Astrocyte (in vitro differentiated cells and primary cell): Measurements from ENCODE around the gene NHLRC3. TPM values are rescaled to one million over a fixed set of nuclear protein-coding genes. Genes with fewer than 3 reads are reported as not detected.

Experiments
- DNase-seq: peaks from one replicate; pipeline ENCODE4 v3.0.0-alpha.2; 2010; ENCODE audit warnings: low read depth
- FAIRE-seq: peaks from 2 replicates; lab custom pipeline; 2011; peaks lifted over from hg19 to GRCh38; lab: Jason Lieb, UNC
- H2AFZ ChIP-seq: 2 replicates; pipeline ENCODE4 v1.6.0; 2012; ENCODE audit warnings: low read depth, low read length, inconsistent platforms
- H3K27ac ChIP-seq: 2 replicates; pipeline ENCODE4 v1.5.1; 2011; ENCODE audit warnings: low read depth, low read length, inconsistent platforms
- H3K27me3 ChIP-seq: 2 replicates; pipeline ENCODE4 v1.6.0; 2011; ENCODE audit warnings: low read length, inconsistent platforms; ENCODE audit not compliant: insufficient read depth
- H3K36me3 ChIP-seq: 2 replicates; pipeline ENCODE4 v1.5.1; 2011; ENCODE audit warnings: low read length, inconsistent platforms; ENCODE audit not compliant: insufficient read depth
- H3K4me1 ChIP-seq: 2 replicates; pipeline ENCODE4 v1.5.1; 2011; ENCODE audit warnings: low read length, inconsistent platforms; ENCODE audit not compliant: insufficient read depth
- H3K4me2 ChIP-seq: 2 replicates; pipeline ENCODE4 v1.6.0; 2012; ENCODE audit warnings: low read length, inconsistent platforms
- H3K4me3 ChIP-seq: 2 replicates; pipeline ENCODE4 v1.5.1; 2011; ENCODE audit warnings: low read depth, mild to moderate bottlenecking, low read length, inconsistent platforms; ENCODE audit not compliant: insufficient read depth
- H3K79me2 ChIP-seq: 2 replicates; pipeline ENCODE4 v1.6.0; 2012; ENCODE audit warnings: mild to moderate bottlenecking, low read length, inconsistent platforms; ENCODE audit not compliant: insufficient read depth
- H3K9ac ChIP-seq: 2 replicates; pipeline ENCODE4 v1.6.0; 2012; ENCODE audit warnings: mild to moderate bottlenecking, low read length, inconsistent platforms
- H3K9me3 ChIP-seq: 2 replicates; pipeline ENCODE4 v1.5.1; 2012; ENCODE audit warnings: low read depth, mild to moderate bottlenecking, low read length, inconsistent platforms; ENCODE audit not compliant: insufficient read depth
- H4K20me1 ChIP-seq: 2 replicates; pipeline ENCODE4 v1.6.0; 2012; ENCODE audit warnings: low read length, inconsistent platforms; ENCODE audit not compliant: insufficient read depth
- H3K27ac Mint-ChIP-seq: one replicate; pipeline ENCODE4 v1.8.0; 2021; ENCODE audit warnings: mild to moderate bottlenecking, mixed read lengths; ENCODE audit not compliant: unreplicated experiment
- H3K27me3 Mint-ChIP-seq: one replicate; pipeline ENCODE4 v1.8.0; 2021; ENCODE audit warnings: low read depth, mixed read lengths; ENCODE audit not compliant: unreplicated experiment
- H3K36me3 Mint-ChIP-seq: one replicate; pipeline ENCODE4 v1.8.0; 2021; ENCODE audit warnings: low read depth, mixed read lengths; ENCODE audit not compliant: unreplicated experiment
- H3K4me1 Mint-ChIP-seq: one replicate; pipeline ENCODE4 v1.8.0; 2021; ENCODE audit warnings: low read depth, mixed read lengths; ENCODE audit not compliant: unreplicated experiment
- H3K4me3 Mint-ChIP-seq: one replicate; pipeline ENCODE4 v1.8.0; 2021; ENCODE audit warnings: mild to moderate bottlenecking, moderate library complexity, mixed read lengths; ENCODE audit not compliant: unreplicated experiment
- H3K9me3 Mint-ChIP-seq: one replicate; pipeline ENCODE4 v1.8.0; 2021; ENCODE audit warnings: mild to moderate bottlenecking, mixed read lengths; ENCODE audit not compliant: unreplicated experiment
- CTCF ChIP-seq: IDR thresholded peaks from 2 replicates; pipeline ENCODE4 v1.5.1; 2011; ENCODE audit warnings: low read depth, mild to moderate bottlenecking, inconsistent platforms, low read length, moderate library complexity; ENCODE audit not compliant: insufficient read depth
- EZH2 ChIP-seq: IDR thresholded peaks from 2 replicates; pipeline ENCODE4 v1.6.1; 2012; ENCODE audit warnings: mild to moderate bottlenecking, low read length, inconsistent platforms; ENCODE audit not compliant: insufficient read depth
- total RNA-seq: library from RNA; stranded (reverse); gene quantifications from 2 replicates; pipeline ENCODE4 v1.2.1, GENCODE V29; 2021

NHLRC3 gene
- total RNA-seq, 1 donor from 2014 or later, result 8.2 TPM

GRCh38 chr13:39035204-39035603 lies 3.1 kb upstream of the NHLRC3 start:
- Histone ChIP-seq H3K9me3 (no peaks in the 10 kb centered on the region), H3K79me2 (peaks cover 79% of the 10 kb centered on the region), H2AFZ (no peak overlapping the region), H3K27me3 (no peaks in the 10 kb centered on the region), H3K9ac (peak overlapping the region; percentile 87), H3K4me1 (peaks cover 3% of the 10 kb centered on the region), H4K20me1 (peaks cover 30% of the 10 kb centered on the region), H3K36me3 (no peaks in the 10 kb centered on the region), H3K4me2 (peak overlapping the region; percentile 98), H3K4me3 (peak overlapping the region; percentile 96), H3K27ac (no peak overlapping the region)
- TF ChIP-seq CTCF (no peak), EZH2 (no peak)
- Mint-ChIP-seq H3K36me3 (no peaks in the 10 kb centered on the region), H3K4me3 (peak overlapping the region; percentile 91), H3K9me3 (no peaks in the 10 kb centered on the region), H3K27ac (no peak overlapping the region), H3K27me3 (no peaks in the 10 kb centered on the region), H3K4me1 (peaks cover 14% of the 10 kb centered on the region)
- DNase-seq (no peak), FAIRE-seq (no peak)

- H3K4me3 Mint-ChIP-seq, result peak overlapping the region; percentile 91
- Histone ChIP-seq H3K27me3 (no peaks in the 10 kb centered on the region), H3K27ac (no peak overlapping the region), H4K20me1 (peaks cover 30% of the 10 kb centered on the region), H3K79me2 (peaks cover 78% of the 10 kb centered on the region), H3K9ac (peak overlapping the region; percentile 87), H2AFZ (no peak overlapping the region), H3K36me3 (no peaks in the 10 kb centered on the region), H3K4me2 (peak overlapping the region; percentile 98), H3K9me3 (no peaks in the 10 kb centered on the region), H3K4me1 (peaks cover 3% of the 10 kb centered on the region), H3K4me3 (peak overlapping the region; percentile 96)
- H3K9me3 Mint-ChIP-seq, result no peaks in the 10 kb centered on the region
- FAIRE-seq (no peak), DNase-seq (no peak)
- no peak for TF ChIP-seq EZH2
- TF ChIP-seq CTCF, result no peak
- peak overlapping the region; percentile 49 for H3K27ac Mint-ChIP-seq
- peaks cover 14% of the 10 kb centered on the region for H3K4me1 Mint-ChIP-seq
- H3K36me3 Mint-ChIP-seq, result no peaks in the 10 kb centered on the region
- H3K27me3 Mint-ChIP-seq, result no peaks in the 10 kb centered on the region
These were observed 2.5 kb upstream of the NHLRC3 start for GRCh38 chr13:39035799-39036198.

- no peaks in the 10 kb centered on the region for H3K9me3 ChIP-seq
- H3K36me3 ChIP-seq, result no peaks in the 10 kb centered on the region
- peaks cover 3% of the 10 kb centered on the region for H3K4me1 ChIP-seq
- Mint-ChIP-seq H3K4me3 (peak overlapping the region; percentile 91), H3K27me3 (no peaks in the 10 kb centered on the region), H3K4me1 (peaks cover 14% of the 10 kb centered on the region), H3K9me3 (no peaks in the 10 kb centered on the region), H3K36me3 (no peaks in the 10 kb centered on the region), H3K27ac (peak overlapping the region; percentile 49)
- peak; percentile 12 for DNase-seq
- H3K4me3 ChIP-seq, result peak overlapping the region; percentile 96
- H3K4me2 ChIP-seq, result peak overlapping the region; percentile 98
- H3K9ac ChIP-seq, result peak overlapping the region; percentile 87
- H3K79me2 ChIP-seq, result peaks cover 74% of the 10 kb centered on the region
- FAIRE-seq, result no peak
- H2AFZ ChIP-seq, result peak overlapping the region; percentile 6
- peak overlapping the region; percentile 1 for H3K27ac ChIP-seq
- TF ChIP-seq CTCF (no peak), EZH2 (no peak)
- H4K20me1 ChIP-seq, result peaks cover 30% of the 10 kb centered on the region
- H3K27me3 ChIP-seq, result no peaks in the 10 kb centered on the region
These were observed 2.0 kb upstream of the NHLRC3 start for GRCh38 chr13:39036212-39036611.
